Activated T-helper 1 cell treated with Interleukin-2 at 50 U/mL for 16 hours (primary cell): ENCODE measurements around the gene METTL9.
"Not testable (repeated sequence)": the region's sequence is repeated elsewhere in the genome, so short reads cannot be mapped to it uniquely, and the experiment has no call there.

ENCODE experiments used
- DNase-seq: peaks from one replicate; pipeline ENCODE4 v3.0.0-alpha.2; 2020; ENCODE audit warnings: low read depth

Gene METTL9

GRCh38 chr16:21610766-21611165 is 11.4 kb downstream of the METTL9 start:
- DNase-seq: no peak

GRCh38 chr16:21611198-21611555 is 11.8 kb downstream of the METTL9 start:
- DNase-seq: no peak

- DNase-seq: no peak
Measured at GRCh38 chr16:21611556-21612384, 12.4 kb downstream of the METTL9 start.

- DNase-seq: no peak
Measured at GRCh38 chr16:21613361-21613760, 14.0 kb downstream of the METTL9 start.

GRCh38 chr16:21613781-21614180 is 14.4 kb downstream of the METTL9 start:
- DNase-seq: no peak

- DNase-seq: no peak
Measured at GRCh38 chr16:21614896-21615295, 15.5 kb downstream of the METTL9 start.

GRCh38 chr16:21617607-21618006 is 18.2 kb downstream of the METTL9 start:
- no peak for DNase-seq

GRCh38 chr16:21618281-21618680 is 18.9 kb downstream of the METTL9 start:
- DNase-seq: no peak

GRCh38 chr16:21619765-21620425 is 20.5 kb downstream of the METTL9 start:
- DNase-seq: no peak

GRCh38 chr16:21620592-21620991 is 21.2 kb downstream of the METTL9 start:
- DNase-seq: no peak

- no peak for DNase-seq
Measured at GRCh38 chr16:21622545-21622944, 23.2 kb downstream of the METTL9 start.

- DNase-seq: no peak
Measured at GRCh38 chr16:21625026-21625425, 25.6 kb downstream of the METTL9 start.

GRCh38 chr16:21626659-21627277 is 27.4 kb downstream of the METTL9 start:
- DNase-seq: no peak

GRCh38 chr16:21628121-21628726 is 28.8 kb downstream of the METTL9 start:
- DNase-seq: no peak

GRCh38 chr16:21628772-21629171 is 29.4 kb downstream of the METTL9 start:
- DNase-seq: no peak

- DNase-seq: not testable (repeated sequence)
Measured at GRCh38 chr16:21629616-21630539, 30.5 kb downstream of the METTL9 start.

GRCh38 chr16:21630866-21631265 is 31.5 kb downstream of the METTL9 start:
- not testable (repeated sequence) for DNase-seq

GRCh38 chr16:21631376-21631775 is 32.0 kb downstream of the METTL9 start:
- not testable (repeated sequence) for DNase-seq

GRCh38 chr16:21631951-21632575 is 32.7 kb downstream of the METTL9 start:
- DNase-seq: not testable (repeated sequence)

GRCh38 chr16:21634216-21634615 is 34.8 kb downstream of the METTL9 start:
- no peak for DNase-seq

- DNase-seq: not testable (repeated sequence)
Measured at GRCh38 chr16:21635694-21636093, 36.3 kb downstream of the METTL9 start.
